M059J (cell line): ENCODE results near the gene METTL25. TPM values are rescaled to one million over a fixed set of nuclear protein-coding genes. Genes with fewer than 3 reads are reported as not detected.

Source experiments
- DNase-seq: peaks from one replicate; pipeline ENCODE4 v3.0.0-alpha.2; 2012; ENCODE audit warnings: low read depth
- total RNA-seq: library from RNA; depleted of rRNA; stranded (reverse); fragments of >200 nt; shearing (Covaris generic); gene quantifications from 2 replicates; pipeline ENCODE4 v1.2.3, GENCODE V29; 2014; rRNA removed

The METTL25 gene
- total RNA-seq, 1 experiment from 2014 or later = 2.7 TPM

GRCh38 chr12:82524641-82525040 lies 166.3 kb downstream of the METTL25 start:
- DNase-seq = no peak

GRCh38 chr12:82525616-82526015 lies 167.3 kb downstream of the METTL25 start:
- DNase-seq = no peak

- peak; percentile 25 for DNase-seq
Observed at GRCh38 chr12:82527165-82527780, 168.9 kb downstream of the METTL25 start.

Other genes starting within 250 kb of the METTL25 start
- 70.0 and 101 TPM in 2 replicates for gene CCDC59, start 142 bp upstream of the METTL25 start, total RNA-seq